BJ (cell line): ENCODE results near the gene RMP24.

Experiments
- CTCF ChIA-PET: fragments of 350-600 bp; formaldehyde crosslinking; extraction: SDS; loops from one replicate; lab custom pipeline; 2021; ENCODE audit warnings: antibody characterized with exemption, inconsistent platforms; lab: Yijun Ruan, JAX
- POLR2A ChIA-PET: fragments of 300-600 bp; sonication (Branson Sonifier 250); formaldehyde crosslinking; extraction: SDS; loops from one replicate; lab custom pipeline; 2021; ENCODE audit warnings: antibody characterized with exemption; lab: Charles Lee
- DNase-seq: peaks from one replicate; pipeline ENCODE4 v3.0.0-alpha.2; 2011; ENCODE audit warnings: low read depth
- H3K27me3 ChIP-seq: 2 replicates; pipeline ENCODE4 v1.6.0; 2011; ENCODE audit warnings: low read length; ENCODE audit not compliant: control insufficient read depth, insufficient read depth
- H3K36me3 ChIP-seq: 2 replicates; pipeline ENCODE4 v1.5.1; 2011; ENCODE audit warnings: low read length; ENCODE audit not compliant: control insufficient read depth, insufficient read depth
- H3K4me3 ChIP-seq: 2 replicates; pipeline ENCODE4 v1.5.1; 2011; ENCODE audit warnings: low read depth, mild to moderate bottlenecking, control low read depth, low read length
- TF ChIP-seq, protein P1 (sequence below): IDR thresholded peaks from 2 replicates; pipeline ENCODE4 v1.5.1; 2011; ENCODE audit warnings: low read depth, mild to moderate bottlenecking, control low read depth, inconsistent platforms, low read length, moderate library complexity; ENCODE audit not compliant: insufficient read depth

RMP24 gene

DNA sequence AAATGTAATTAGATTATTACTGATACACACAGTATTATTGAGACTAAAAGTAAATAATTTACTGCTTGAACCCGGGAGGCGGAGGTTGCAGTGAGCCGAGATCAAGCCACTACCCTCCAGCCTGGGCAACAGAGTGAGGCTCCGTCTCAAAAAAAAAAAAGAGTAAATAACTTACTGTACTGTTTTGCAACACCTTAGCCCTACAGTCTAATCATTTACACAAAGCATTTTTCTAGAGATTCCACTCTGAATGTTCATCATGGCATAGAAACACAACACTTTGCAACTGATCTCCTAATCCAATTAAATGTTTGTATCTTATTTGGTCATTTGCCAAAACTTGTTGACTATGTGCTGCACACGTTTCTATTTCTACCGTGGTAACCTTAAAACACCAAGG, 23.4 kb upstream of the RMP24 start:
- CTCF ChIA-PET, result interaction anchor here (1.0 to 1.9 kb wide), 7 partner anchors 8 to 717 kb away, joined by 3 to 18 read pairs (median 4); partner anchors contain the start of gene RMP24
- peaks cover 2% of the 10 kb centered on the region for H3K27me3 ChIP-seq
- no peaks in the 10 kb centered on the region for H3K36me3 ChIP-seq
- no peak overlapping the region for H3K4me3 ChIP-seq
- TF ChIP-seq, protein P1, sequence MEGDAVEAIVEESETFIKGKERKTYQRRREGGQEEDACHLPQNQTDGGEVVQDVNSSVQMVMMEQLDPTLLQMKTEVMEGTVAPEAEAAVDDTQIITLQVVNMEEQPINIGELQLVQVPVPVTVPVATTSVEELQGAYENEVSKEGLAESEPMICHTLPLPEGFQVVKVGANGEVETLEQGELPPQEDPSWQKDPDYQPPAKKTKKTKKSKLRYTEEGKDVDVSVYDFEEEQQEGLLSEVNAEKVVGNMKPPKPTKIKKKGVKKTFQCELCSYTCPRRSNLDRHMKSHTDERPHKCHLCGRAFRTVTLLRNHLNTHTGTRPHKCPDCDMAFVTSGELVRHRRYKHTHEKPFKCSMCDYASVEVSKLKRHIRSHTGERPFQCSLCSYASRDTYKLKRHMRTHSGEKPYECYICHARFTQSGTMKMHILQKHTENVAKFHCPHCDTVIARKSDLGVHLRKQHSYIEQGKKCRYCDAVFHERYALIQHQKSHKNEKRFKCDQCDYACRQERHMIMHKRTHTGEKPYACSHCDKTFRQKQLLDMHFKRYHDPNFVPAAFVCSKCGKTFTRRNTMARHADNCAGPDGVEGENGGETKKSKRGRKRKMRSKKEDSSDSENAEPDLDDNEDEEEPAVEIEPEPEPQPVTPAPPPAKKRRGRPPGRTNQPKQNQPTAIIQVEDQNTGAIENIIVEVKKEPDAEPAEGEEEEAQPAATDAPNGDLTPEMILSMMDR, result no peak
- POLR2A ChIA-PET, result no interaction called here
- no peak for DNase-seq

DNA sequence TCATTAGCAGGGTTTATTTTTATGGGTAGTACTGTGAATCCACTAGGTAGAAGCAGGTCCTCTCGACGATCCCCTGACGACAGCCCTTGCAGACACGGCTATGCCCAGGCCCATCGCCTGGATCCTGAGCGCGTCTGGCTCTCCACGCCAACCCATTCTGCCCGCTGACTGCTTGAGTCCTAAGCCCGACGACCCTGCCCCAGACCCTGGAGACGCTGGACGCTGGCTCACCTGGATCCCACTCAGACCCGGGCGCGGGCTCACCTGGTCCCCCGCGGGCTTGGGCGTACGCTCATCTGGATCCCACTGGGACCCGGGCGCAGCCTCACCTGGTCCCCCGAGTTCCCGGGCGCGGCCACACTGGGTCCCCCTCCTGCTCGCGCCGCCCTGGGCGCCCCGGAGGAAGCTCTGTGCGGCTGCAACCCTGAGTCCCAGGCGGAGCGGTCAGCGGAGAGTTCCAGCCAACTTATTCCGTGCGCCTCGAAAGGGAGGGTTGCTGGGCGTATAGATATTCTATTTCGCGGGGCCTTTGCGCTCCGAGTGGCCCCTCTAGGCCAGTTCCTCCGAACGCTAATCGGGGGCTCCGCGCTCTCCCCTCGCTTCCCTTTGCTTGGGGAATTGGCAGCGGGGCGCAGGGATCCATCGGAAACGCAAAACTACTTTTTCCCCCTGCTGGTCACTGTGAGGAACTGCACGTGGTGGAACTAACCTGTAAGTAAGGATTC, 22.4 kb upstream of the RMP24 start:
- CTCF ChIA-PET, result interaction anchor here (0.5 to 1.9 kb wide), 24 partner anchors 9 to 1011 kb away, joined by 3 to 18 read pairs (median 4); partner anchors contain the start of gene RMP24
- Histone ChIP-seq H3K27me3 (peaks cover 2% of the 10 kb centered on the region), H3K4me3 (peak overlapping the region; percentile 50), H3K36me3 (no peaks in the 10 kb centered on the region)
- POLR2A ChIA-PET, result interaction anchor here (0.5 kb wide), 1 partner anchor 22 kb away, joined by 8 read pairs; no protein-coding TSS in a partner anchor
- TF ChIP-seq, protein P1, result peak; percentile 94
- peak; percentile 3 for DNase-seq

DNA sequence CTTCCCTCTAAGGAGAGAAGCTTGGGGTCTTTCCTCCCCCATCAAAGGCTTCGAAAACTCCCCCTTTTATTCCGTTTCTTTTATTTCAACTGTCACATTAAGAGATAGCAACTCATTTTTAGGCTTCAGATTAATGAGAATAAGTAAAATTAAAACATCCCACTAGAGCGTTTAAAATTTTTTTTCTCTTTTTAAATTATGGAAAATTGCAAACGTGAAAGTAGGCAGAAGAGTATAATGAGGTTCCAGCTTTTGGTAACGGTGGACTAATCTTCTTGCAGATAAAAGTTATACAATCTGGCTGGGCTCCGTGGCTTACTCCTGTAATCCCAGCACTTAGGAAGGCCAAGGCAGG, 21.9 kb upstream of the RMP24 start:
- TF ChIP-seq, protein P1, result no peak
- no peak for DNase-seq
- ChIA-PET CTCF (interaction anchor here (0.5 to 1.9 kb wide), 18 partner anchors 9 to 1010 kb away, joined by 3 to 18 read pairs (median 4); no protein-coding TSS in a partner anchor), POLR2A (interaction anchor here (0.5 kb wide), 1 partner anchor 22 kb away, joined by 8 read pairs; no protein-coding TSS in a partner anchor)
- H3K36me3 ChIP-seq, result no peaks in the 10 kb centered on the region
- H3K4me3 ChIP-seq, result no peak overlapping the region; the same call in 1 of the 2 replicates
- H3K27me3 ChIP-seq, result peaks cover 2% of the 10 kb centered on the region

DNA sequence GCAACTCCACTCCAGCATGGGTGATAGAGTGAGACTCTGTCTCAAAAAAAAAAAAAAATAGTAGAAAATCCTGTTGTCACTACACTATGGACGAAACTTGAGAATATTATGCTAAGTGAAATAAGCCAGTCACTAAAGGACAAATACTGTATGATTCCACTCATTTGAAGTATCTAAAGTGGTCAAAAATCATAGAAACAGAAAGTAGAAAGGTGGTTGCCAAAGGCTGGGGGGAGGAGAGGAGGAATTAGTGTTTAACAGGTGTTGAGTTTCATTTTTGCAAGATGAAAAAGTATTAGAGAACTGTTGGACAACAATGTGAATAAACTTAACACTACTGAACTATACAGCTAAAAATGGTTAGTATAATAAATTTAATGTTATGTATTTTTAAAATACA, 18.8 kb upstream of the RMP24 start:
- no peak for DNase-seq
- TF ChIP-seq, protein P1, result no peak
- CTCF ChIA-PET, result no interaction called here
- Histone ChIP-seq H3K27me3 (peaks cover 2% of the 10 kb centered on the region), H3K36me3 (no peaks in the 10 kb centered on the region), H3K4me3 (no peak overlapping the region)
- POLR2A ChIA-PET, result no interaction called here

DNA sequence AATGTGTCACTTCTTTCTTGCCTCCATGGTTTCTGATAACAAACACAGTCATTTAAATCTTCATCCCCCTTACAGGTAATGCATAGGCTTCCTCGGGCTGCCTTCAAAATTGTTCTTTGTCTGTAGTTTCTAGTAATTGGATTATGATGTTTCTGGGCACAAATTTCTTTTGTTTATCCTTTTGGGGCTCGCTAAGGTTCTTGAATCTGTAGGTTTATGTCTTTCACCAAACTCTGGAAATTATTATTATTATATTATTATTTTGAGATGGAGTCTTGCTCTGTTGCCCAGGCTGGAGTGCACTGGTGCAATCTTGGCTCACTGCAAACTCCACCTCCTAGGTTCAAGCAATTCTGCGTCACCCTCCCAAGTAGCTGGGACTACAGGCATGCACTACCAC, 16.3 kb upstream of the RMP24 start:
- ChIA-PET CTCF (no interaction called here), POLR2A (no interaction called here)
- no peak for DNase-seq
- no peak overlapping the region for H3K4me3 ChIP-seq
- no peaks in the 10 kb centered on the region for H3K27me3 ChIP-seq
- TF ChIP-seq, protein P1, result no peak
- H3K36me3 ChIP-seq, result no peaks in the 10 kb centered on the region
